ENCODE data around the gene CCDC80. TPM values are rescaled to one million over a fixed set of nuclear protein-coding genes. Genes with fewer than 3 reads are reported as not detected.
"Not testable (repeated sequence)": the region's sequence is repeated elsewhere in the genome, so short reads cannot be mapped to it uniquely, and the experiment has no call there.

The CCDC80 gene
- total and polyA plus RNA-seq, 2 experiments from 2014 or later: 27.1 to 83.5 TPM

GRCh38 chr3:112564247-112564939 lies 76.5 kb downstream of the CCDC80 start:
- H3K4me2 ChIP-seq: peak overlapping the region; percentile 75
- peak; percentile 23 for DNase-seq (ENCODE audit: low spot score)
- H3K4me1 ChIP-seq (ENCODE audit: insufficient read depth): peaks cover 16% of the 10 kb centered on the region
- peak overlapping the region; percentile 93 for H3K27ac ChIP-seq
- H3K36me3 ChIP-seq (replicated peaks; ENCODE audit: insufficient read depth, low read depth); H4K20me1 ChIP-seq (ENCODE audit: insufficient read depth, poor library complexity, severe bottlenecking); H3K4me3 ChIP-seq; H2AFZ ChIP-seq; H3K9me2 ChIP-seq (replicated peaks; ENCODE audit: insufficient read depth); H3K9me3 ChIP-seq (ENCODE audit: low read depth); H3K27me3 ChIP-seq: not testable (repeated sequence)
- TF ChIP-seq CTCF (IDR thresholded peaks at IDR 0.05; ENCODE audit: poor library complexity): peak; percentile 14
- WGBS (ENCODE audit: low lambda C conversion rate, missing lambda C conversion rate): 56% methylated on average over 15 of the region's 15 CpGs
- peaks cover 21% of the 10 kb centered on the region for H3K79me2 ChIP-seq

GRCh38 chr3:112561734-112562529 lies 79.0 kb downstream of the CCDC80 start, which contains the start of the genes ATG3 and SLC35A5:
ATG3 (minus strand) TSS chr3:112561962; CDS start chr3:112561528, 434 bp downstream.
SLC35A5 (plus strand) TSS chr3:112562045; CDS start chr3:112563404, 1,359 bp downstream.
- WGBS (ENCODE audit: low lambda C conversion rate, missing lambda C conversion rate): 1% methylated on average over 48 of the region's 58 CpGs
- TF ChIP-seq EZH2 (IDR thresholded peaks at IDR 0.05; ENCODE audit: borderline replicate concordance): no peak
- TF ChIP-seq CTCF (IDR thresholded peaks at IDR 0.05; ENCODE audit: poor library complexity): no peak
- TF ChIP-seq EZH2phosphoT487 (IDR thresholded peaks at IDR 0.05; ENCODE audit: low read depth, severe bottlenecking, unreplicated experiment): no peak
- peaks cover 46% of the 10 kb centered on the region for H3K79me2 ChIP-seq

GRCh38 chr3:112561484-112561733 lies 79.5 kb downstream of the CCDC80 start:
- no peaks in the 10 kb centered on the region for H4K20me1 ChIP-seq (ENCODE audit: insufficient read depth, poor library complexity, severe bottlenecking)
- H3K27ac ChIP-seq: peak overlapping the region; percentile 93
- no peaks in the 10 kb centered on the region for H3K9me3 ChIP-seq (ENCODE audit: low read depth)
- H3K36me3 ChIP-seq (replicated peaks; ENCODE audit: insufficient read depth, low read depth): no peaks in the 10 kb centered on the region
- H3K4me1 ChIP-seq (ENCODE audit: insufficient read depth): peaks cover 21% of the 10 kb centered on the region
- 0% methylated on average over 10 of the region's 29 CpGs for WGBS (ENCODE audit: low lambda C conversion rate, missing lambda C conversion rate)
- H3K4me2 ChIP-seq: peak overlapping the region; percentile 82
- peaks cover 48% of the 10 kb centered on the region for H3K79me2 ChIP-seq
- no peak for DNase-seq (ENCODE audit: low spot score)
- TF ChIP-seq CTCF (IDR thresholded peaks at IDR 0.05; ENCODE audit: poor library complexity): no peak
- no peak for TF ChIP-seq EZH2 (IDR thresholded peaks at IDR 0.05; ENCODE audit: borderline replicate concordance)
- no peak for TF ChIP-seq EZH2phosphoT487 (IDR thresholded peaks at IDR 0.05; ENCODE audit: low read depth, severe bottlenecking, unreplicated experiment)
- H3K9me2 ChIP-seq (replicated peaks; ENCODE audit: insufficient read depth): no peaks in the 10 kb centered on the region
- peak overlapping the region; percentile 71 for H3K4me3 ChIP-seq
- peak overlapping the region; percentile 67 for H2AFZ ChIP-seq
- no peaks in the 10 kb centered on the region for H3K27me3 ChIP-seq

More at GRCh38 chr3:112561734-112562529, 79.0 kb downstream of the CCDC80 start, which contains the start of the genes ATG3 and SLC35A5:
- H3K27me3 ChIP-seq: no peaks in the 10 kb centered on the region
- peaks cover 21% of the 10 kb centered on the region for H3K4me1 ChIP-seq (ENCODE audit: insufficient read depth)
- peak within 1 kb of the TSS; percentile 93 for H3K27ac ChIP-seq
- no peaks in the 10 kb centered on the region for H3K9me2 ChIP-seq (replicated peaks; ENCODE audit: insufficient read depth)
- H2AFZ ChIP-seq: peak within 1 kb of the TSS; percentile 67
- no peaks in the 10 kb centered on the region for H3K36me3 ChIP-seq (replicated peaks; ENCODE audit: insufficient read depth, low read depth)
- H3K9me3 ChIP-seq (ENCODE audit: low read depth): no peaks in the 10 kb centered on the region
- peak within 1 kb of the TSS; percentile 82 for H3K4me2 ChIP-seq
- H4K20me1 ChIP-seq (ENCODE audit: insufficient read depth, poor library complexity, severe bottlenecking): no peaks in the 10 kb centered on the region
- DNase-seq (ENCODE audit: low spot score): peak; percentile 98
- peak within 1 kb of the TSS; percentile 71 for H3K4me3 ChIP-seq

Measured in hepatocyte (in vitro differentiated cells).